WTC11 (cell line): ENCODE measurements around the gene CDKL5. TPM values are rescaled to one million over a fixed set of nuclear protein-coding genes. Genes with fewer than 3 reads are reported as not detected.

ENCODE experiments used
- ATAC-seq: fragments of 200-7000 bp; cut with Tn5 transposase; 2 replicates; pipeline ENCODE4 v1.10.0; 2021; ENCODE audit warnings: mild to moderate bottlenecking, moderate library complexity
- CTCF ChIA-PET: fragments of 300-600 bp; sonication (Branson Sonifier 250); formaldehyde crosslinking; loops from one replicate; lab custom pipeline; 2021; ENCODE audit warnings: antibody characterized with exemption; lab: Charles Lee
- POLR2A ChIA-PET: fragments of 350-600 bp; sonication (Branson Sonifier 250); formaldehyde crosslinking; loops from one replicate; lab custom pipeline; 2021; ENCODE audit warnings: antibody characterized with exemption; lab: Charles Lee
- DNase-seq: peaks from one replicate; pipeline ENCODE4 v3.0.0; 2021; ENCODE audit warnings: low spot score
- H3K27ac Mint-ChIP-seq: 2 replicates; pipeline ENCODE4 v1.8.0; 2021; ENCODE audit warnings: mixed read lengths
- H3K27me3 Mint-ChIP-seq: 2 replicates; pipeline ENCODE4 v1.8.0; 2021; ENCODE audit warnings: low read depth, mild to moderate bottlenecking, moderate library complexity, mixed read lengths
- H3K36me3 Mint-ChIP-seq: 2 replicates; pipeline ENCODE4 v1.8.0; 2021; ENCODE audit warnings: mixed read lengths
- H3K4me1 Mint-ChIP-seq: 2 replicates; pipeline ENCODE4 v1.8.0; 2022; ENCODE audit warnings: mixed read lengths
- H3K4me3 Mint-ChIP-seq: 2 replicates; pipeline ENCODE4 v1.8.0; 2021; ENCODE audit warnings: mild to moderate bottlenecking, moderate library complexity, mixed read lengths
- H3K9me3 Mint-ChIP-seq: 2 replicates; pipeline ENCODE4 v1.8.0; 2021; ENCODE audit warnings: mixed read lengths
- ATF6 ChIP-seq: sonication (generic); formaldehyde crosslinking; IDR thresholded peaks from 2 replicates; pipeline ENCODE4 v1.8.1; 2023; ENCODE audit warnings: mild to moderate bottlenecking, missing genetic modification reagents
- CREB1 ChIP-seq: sonication (generic); formaldehyde crosslinking; IDR thresholded peaks from 2 replicates; pipeline ENCODE4 v1.8.0; 2023; ENCODE audit warnings: mild to moderate bottlenecking, missing genetic modification reagents
- CREM ChIP-seq: sonication (generic); formaldehyde crosslinking; IDR thresholded peaks from 2 replicates; pipeline ENCODE4 v1.8.1; 2022; ENCODE audit warnings: mild to moderate bottlenecking, missing genetic modification reagents, moderate library complexity
- GRHL2 ChIP-seq: fragments of 250-450 bp; sonication (Bioruptor Pico); IDR thresholded peaks from 2 replicates; pipeline ENCODE4 v1.8.0; 2022; ENCODE audit warnings: mild to moderate bottlenecking, moderate library complexity; ENCODE audit not compliant: insufficient replicate concordance, severe bottlenecking
- JUN ChIP-seq: sonication (generic); formaldehyde crosslinking; IDR thresholded peaks from 2 replicates; pipeline ENCODE4 v1.8.0; 2023; ENCODE audit warnings: mild to moderate bottlenecking, missing genetic modification reagents
- MLX ChIP-seq: sonication (generic); formaldehyde crosslinking; IDR thresholded peaks from 2 replicates; pipeline ENCODE4 v1.8.1; 2023; ENCODE audit warnings: mild to moderate bottlenecking, missing genetic modification reagents, moderate library complexity
- MXD4 ChIP-seq: fragments of 250-450 bp; sonication (Bioruptor Pico); IDR thresholded peaks from 2 replicates; pipeline ENCODE4 v1.8.0; 2021; ENCODE audit warnings: mild to moderate bottlenecking, moderate library complexity, borderline replicate concordance
- MYBL2 ChIP-seq: sonication (generic); formaldehyde crosslinking; IDR thresholded peaks from 2 replicates; pipeline ENCODE4 v1.8.1; 2023; ENCODE audit warnings: mild to moderate bottlenecking, moderate library complexity, missing genetic modification reagents
- OVOL2 ChIP-seq: fragments of 250-450 bp; sonication (Bioruptor Pico); IDR thresholded peaks from 2 replicates; pipeline ENCODE4 v1.9.0; 2021; ENCODE audit warnings: mild to moderate bottlenecking, borderline replicate concordance
- PRDM15 ChIP-seq: sonication (generic); formaldehyde crosslinking; IDR thresholded peaks from 2 replicates; pipeline ENCODE4 v1.8.0; 2022; ENCODE audit warnings: missing genetic modification reagents
- TEAD4 ChIP-seq: sonication (generic); formaldehyde crosslinking; IDR thresholded peaks from 2 replicates; pipeline ENCODE4 v1.8.0; 2022; ENCODE audit warnings: mild to moderate bottlenecking, missing genetic modification reagents
- USF1 ChIP-seq: sonication (generic); formaldehyde crosslinking; IDR thresholded peaks from 2 replicates; pipeline ENCODE4 v1.8.0; 2022; ENCODE audit warnings: mild to moderate bottlenecking, missing genetic modification reagents
- ZNF138 ChIP-seq: sonication (generic); formaldehyde crosslinking; conservative IDR thresholded peaks from 2 replicates; pipeline ENCODE4 v1.8.1; 2022; ENCODE audit warnings: mild to moderate bottlenecking, moderate library complexity, missing genetic modification reagents
- ZNF232 ChIP-seq: sonication (generic); formaldehyde crosslinking; IDR thresholded peaks from 2 replicates; pipeline ENCODE4 v1.8.0; 2022; ENCODE audit warnings: mild to moderate bottlenecking, missing genetic modification reagents
- ZNF416 ChIP-seq: fragments of 250-450 bp; sonication (Bioruptor Pico); IDR thresholded peaks from 2 replicates; pipeline ENCODE4 v1.9.0; 2021; ENCODE audit warnings: mild to moderate bottlenecking, inconsistent platforms
- total RNA-seq: library from RNA; stranded (reverse); gene quantifications from 3 replicates; pipeline ENCODE4 v1.2.3, GENCODE V29; 2021

The CDKL5 gene
- total RNA-seq, 1 experiment from 2014 or later, result 13.6 TPM

GRCh38 chrX:18666614-18667013, 241.2 kb downstream of the CDKL5 start:
- H3K27ac Mint-ChIP-seq, result no peak overlapping the region
- CTCF ChIA-PET, result interaction anchor here (1.3 kb wide), 1 partner anchor 9 kb away, joined by 4 read pairs; no protein-coding TSS in a partner anchor
- no peaks in the 10 kb centered on the region for H3K36me3 Mint-ChIP-seq

GRCh38 chrX:18668071-18668835, 242.8 kb downstream of the CDKL5 start:
- H3K36me3 Mint-ChIP-seq, result no peaks in the 10 kb centered on the region
- ChIA-PET CTCF (interaction anchor here (1.3 kb wide), 1 partner anchor 8 kb away, joined by 4 read pairs; no protein-coding TSS in a partner anchor), POLR2A (no interaction called here)
- TF ChIP-seq OVOL2 (CRISPR knock-in tag), result no peak
- no peak for TF ChIP-seq ATF6 (CRISPR knock-in tag)
- no peak for TF ChIP-seq CREM
- no peak for TF ChIP-seq GRHL2 (CRISPR knock-in tag)
- TF ChIP-seq JUN (CRISPR knock-in tag), result no peak
- no peak for TF ChIP-seq MLX
- no peak for TF ChIP-seq TEAD4
- no peak for TF ChIP-seq CREB1 (CRISPR knock-in tag)
- TF ChIP-seq ZNF138 (CRISPR knock-in tag), result no peak
- peaks cover 7% of the 10 kb centered on the region for H3K4me1 Mint-ChIP-seq
- peaks cover 3% of the 10 kb centered on the region; the same call in 1 of the 2 replicates for H3K9me3 Mint-ChIP-seq
- no peak overlapping the region for H3K27ac Mint-ChIP-seq
- no peak overlapping the region for H3K4me3 Mint-ChIP-seq
- ATAC-seq (no peak), DNase-seq (no peak)
- no peaks in the 10 kb centered on the region for H3K27me3 Mint-ChIP-seq

More at GRCh38 chrX:18666614-18667013, 241.2 kb downstream of the CDKL5 start:
- Mint-ChIP-seq H3K4me1 (peaks cover 7% of the 10 kb centered on the region), H3K4me3 (no peak overlapping the region), H3K9me3 (peaks cover 3% of the 10 kb centered on the region; the same call in 1 of the 2 replicates), H3K27me3 (no peaks in the 10 kb centered on the region)
- DNase-seq, result no peak
- TF ChIP-seq PRDM15, result no peak
- no peak for TF ChIP-seq ZNF416
- TF ChIP-seq MYBL2 (CRISPR knock-in tag), result no peak
- POLR2A ChIA-PET, result no interaction called here
- no peak for ATAC-seq

- peak within 1 kb of the TSS; percentile 14; the same call in 1 of the 2 replicates for H3K4me3 Mint-ChIP-seq
- H3K9me3 Mint-ChIP-seq, result no peaks in the 10 kb centered on the region
- POLR2A ChIA-PET, result no interaction called here
- H3K27ac Mint-ChIP-seq, result no peak within 1 kb of the TSS
- H3K36me3 Mint-ChIP-seq, result no peaks in the 10 kb centered on the region
- H3K4me1 Mint-ChIP-seq, result peaks cover 16% of the 10 kb centered on the region
- ATAC-seq, result no peak
- CTCF ChIA-PET, result interaction anchor here (0.6 kb wide), 1 partner anchor 239 kb away, joined by 3 read pairs; no protein-coding TSS in a partner anchor
- no peaks in the 10 kb centered on the region for H3K27me3 Mint-ChIP-seq
- TF ChIP-seq MXD4 (CRISPR knock-in tag), result no peak
- no peak for TF ChIP-seq ZNF232 (CRISPR knock-in tag)
- no peak for TF ChIP-seq TEAD4
- no peak for TF ChIP-seq USF1 (CRISPR knock-in tag)
- TF ChIP-seq, all 79 proteins: peak for 0
- DNase-seq, result no peak
Observed at GRCh38 chrX:18672008-18672407, 246.6 kb downstream of the CDKL5 start, which contains the start of gene RS1. RS1 (minus strand) TSS chrX:18672108; CDS start chrX:18672068, 40 bp downstream.
